SH-SY5Y (cell line): ENCODE measurements around the gene KBTBD4.

Source experiments
- GATA2 ChIP-seq: IDR thresholded peaks from 2 replicates; pipeline ENCODE4 v1.6.1; 2011; ENCODE audit warnings: mild to moderate bottlenecking, low read depth, low read length
- GATA3 ChIP-seq: IDR thresholded peaks from 2 replicates; pipeline ENCODE4 v1.6.1; 2011; ENCODE audit warnings: low read depth, mild to moderate bottlenecking, low read length, moderate library complexity

GRCh38 chr11:47589118-47589517 is 10.3 kb upstream of the KBTBD4 start:
- TF ChIP-seq GATA2 (no peak), GATA3 (no peak)
